ENCODE measurements around the gene DAPK1.

- TF ChIP-seq, protein P1, sequence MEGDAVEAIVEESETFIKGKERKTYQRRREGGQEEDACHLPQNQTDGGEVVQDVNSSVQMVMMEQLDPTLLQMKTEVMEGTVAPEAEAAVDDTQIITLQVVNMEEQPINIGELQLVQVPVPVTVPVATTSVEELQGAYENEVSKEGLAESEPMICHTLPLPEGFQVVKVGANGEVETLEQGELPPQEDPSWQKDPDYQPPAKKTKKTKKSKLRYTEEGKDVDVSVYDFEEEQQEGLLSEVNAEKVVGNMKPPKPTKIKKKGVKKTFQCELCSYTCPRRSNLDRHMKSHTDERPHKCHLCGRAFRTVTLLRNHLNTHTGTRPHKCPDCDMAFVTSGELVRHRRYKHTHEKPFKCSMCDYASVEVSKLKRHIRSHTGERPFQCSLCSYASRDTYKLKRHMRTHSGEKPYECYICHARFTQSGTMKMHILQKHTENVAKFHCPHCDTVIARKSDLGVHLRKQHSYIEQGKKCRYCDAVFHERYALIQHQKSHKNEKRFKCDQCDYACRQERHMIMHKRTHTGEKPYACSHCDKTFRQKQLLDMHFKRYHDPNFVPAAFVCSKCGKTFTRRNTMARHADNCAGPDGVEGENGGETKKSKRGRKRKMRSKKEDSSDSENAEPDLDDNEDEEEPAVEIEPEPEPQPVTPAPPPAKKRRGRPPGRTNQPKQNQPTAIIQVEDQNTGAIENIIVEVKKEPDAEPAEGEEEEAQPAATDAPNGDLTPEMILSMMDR (IDR thresholded peaks at IDR 0.05): no peak
- TF ChIP-seq EP300 (IDR thresholded peaks at IDR 0.05) (no peak), POLR2A (IDR thresholded peaks at IDR 0.05) (no peak)
Measured at GRCh38 chr9:87590996-87591395, 93.3 kb downstream of the DAPK1 start.

Data from stomach (tissue), 4 donors.